Fibroblast of lung (primary cell): Measurements from ENCODE around the gene C1orf105. TPM values are rescaled to one million over a fixed set of nuclear protein-coding genes. Genes with fewer than 3 reads are reported as not detected.

Experiments
- DNase-seq, 2 donors: peaks; one replicate each; pipeline versions ENCODE4 v3.0.0 to v3.0.0-alpha.2; 2010; ENCODE audit warnings: low read depth in 2 of 2
- H2AFZ ChIP-seq: 2 replicates; pipeline ENCODE4 v1.5.1; 2012; ENCODE audit warnings: low read length, control low read depth, inconsistent platforms
- H3K27ac ChIP-seq: 2 replicates; pipeline ENCODE4 v1.5.1; 2011; ENCODE audit warnings: low read length, control low read depth; ENCODE audit not compliant: insufficient read depth
- H3K27me3 ChIP-seq: 2 replicates; pipeline ENCODE4 v1.5.1; 2011; ENCODE audit warnings: mild to moderate bottlenecking, low read length; ENCODE audit not compliant: control insufficient read depth, insufficient read depth
- H3K36me3 ChIP-seq: 2 replicates; pipeline ENCODE4 v1.5.1; 2011; ENCODE audit warnings: low read length; ENCODE audit not compliant: control insufficient read depth, insufficient read depth
- H3K4me1 ChIP-seq: 2 replicates; pipeline ENCODE4 v1.5.1; 2011; ENCODE audit warnings: low read length; ENCODE audit not compliant: control insufficient read depth, insufficient read depth; ENCODE audit errors: extremely low read depth
- H3K4me2 ChIP-seq: 2 replicates; pipeline ENCODE4 v1.5.1; 2011; ENCODE audit warnings: low read length, control low read depth; ENCODE audit not compliant: insufficient read depth; ENCODE audit errors: extremely low read depth
- H3K4me3 ChIP-seq, 4 experiments: fragments of 200-600 bp in 1 of 4; sonication (generic) in 1 of 4; replicated peaks in 1 of 4; 2 replicates each; pipeline ENCODE4 v1.5.1; 2011 to 2016; ENCODE audit warnings: low read length in 4 of 4, low read depth in 3 of 4, mild to moderate bottlenecking in 3 of 4, control low read depth in 2 of 4, inconsistent platforms in 1 of 4, mixed read lengths in 1 of 4; ENCODE audit not compliant: insufficient read depth in 1 of 4; ENCODE audit errors: control extremely low read depth in 1 of 4
- H3K79me2 ChIP-seq: 2 replicates; pipeline ENCODE4 v1.5.1; 2012; ENCODE audit warnings: mild to moderate bottlenecking, low read length, inconsistent platforms; ENCODE audit not compliant: control insufficient read depth, insufficient read depth
- H3K9ac ChIP-seq: 2 replicates; pipeline ENCODE4 v1.5.1; 2011; ENCODE audit warnings: mild to moderate bottlenecking, low read length, control low read depth; ENCODE audit not compliant: insufficient read depth
- H3K9me3 ChIP-seq: 2 replicates; pipeline ENCODE4 v1.5.1; 2012; ENCODE audit warnings: low read depth, low read length; ENCODE audit not compliant: control insufficient read depth, insufficient read depth
- H4K20me1 ChIP-seq: 2 replicates; pipeline ENCODE4 v1.5.1; 2011; ENCODE audit warnings: low read length; ENCODE audit not compliant: control insufficient read depth, insufficient read depth; ENCODE audit errors: extremely low read depth
- EZH2 ChIP-seq: IDR thresholded peaks from 2 replicates; pipeline ENCODE4 v1.5.1; 2012; ENCODE audit warnings: low read length, control low read depth, mild to moderate bottlenecking; ENCODE audit errors: missing control alignments
- polyA plus RNA-seq, 2 donors: library from polyadenylated mRNA; depleted of rRNA in 1 of 2; stranded (reverse) in 1 of 2; unstranded in 1 of 2; fragments of >200 nt; gene quantifications; 2 replicates each; pipeline ENCODE4 v1.2.1, GENCODE V29; 2011 to 2012; ENCODE audit warnings: missing spikeins in 1 of 2
- total RNA-seq: library from RNA; depleted of rRNA; stranded (reverse); fragments of >200 nt; gene quantifications from 2 replicates; pipeline ENCODE4 v1.2.1, GENCODE V29; 2014
- TF ChIP-seq, protein P1 (sequence below), 2 donors: IDR thresholded peaks in 1 of 2; conservative IDR thresholded peaks in 1 of 2; 1 replicate in 1 of 2; 2 replicates in 1 of 2; pipeline ENCODE4 v1.5.1; 2011 to 2012; ENCODE audit warnings: low read length in 2 of 2, control low read depth in 1 of 2, inconsistent platforms in 1 of 2, low read depth in 1 of 2, mild to moderate bottlenecking in 1 of 2

Gene C1orf105
- total and polyA plus RNA-seq, 2 donors (not counting 1 experiment from before 2014, with no cell fraction given) = not detected

DNA sequence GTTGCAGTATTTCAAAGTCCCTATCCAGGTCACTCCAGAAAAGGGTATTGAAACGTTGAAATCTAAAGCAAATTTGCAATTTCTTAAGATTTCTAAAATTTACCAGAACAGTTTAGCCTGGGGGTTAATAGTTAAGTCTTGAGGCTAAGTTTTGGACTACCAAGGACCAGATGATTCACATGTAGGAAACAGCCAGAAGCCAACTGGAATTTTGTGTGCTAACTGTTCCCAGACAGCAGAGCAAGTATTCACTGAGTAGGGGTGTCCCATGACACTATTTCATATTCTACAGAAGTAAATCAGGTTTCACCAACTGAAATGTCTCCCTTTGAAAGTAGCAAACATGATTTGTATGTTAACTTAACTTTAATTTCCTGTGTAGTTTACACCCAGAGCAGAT lies 11.5 kb upstream of the C1orf105 start:
- Histone ChIP-seq H3K27me3 (no peaks in the 10 kb centered on the region), H3K9me3 (no peaks in the 10 kb centered on the region), H3K9ac (no peak overlapping the region), H4K20me1 (no peaks in the 10 kb centered on the region), H3K4me1 (no peaks in the 10 kb centered on the region), H3K4me3 (no peak overlapping the region), H3K36me3 (no peaks in the 10 kb centered on the region), H2AFZ (no peak overlapping the region), H3K79me2 (no peaks in the 10 kb centered on the region), H3K27ac (no peak overlapping the region), H3K4me2 (no peak overlapping the region)
- TF ChIP-seq, protein P1, sequence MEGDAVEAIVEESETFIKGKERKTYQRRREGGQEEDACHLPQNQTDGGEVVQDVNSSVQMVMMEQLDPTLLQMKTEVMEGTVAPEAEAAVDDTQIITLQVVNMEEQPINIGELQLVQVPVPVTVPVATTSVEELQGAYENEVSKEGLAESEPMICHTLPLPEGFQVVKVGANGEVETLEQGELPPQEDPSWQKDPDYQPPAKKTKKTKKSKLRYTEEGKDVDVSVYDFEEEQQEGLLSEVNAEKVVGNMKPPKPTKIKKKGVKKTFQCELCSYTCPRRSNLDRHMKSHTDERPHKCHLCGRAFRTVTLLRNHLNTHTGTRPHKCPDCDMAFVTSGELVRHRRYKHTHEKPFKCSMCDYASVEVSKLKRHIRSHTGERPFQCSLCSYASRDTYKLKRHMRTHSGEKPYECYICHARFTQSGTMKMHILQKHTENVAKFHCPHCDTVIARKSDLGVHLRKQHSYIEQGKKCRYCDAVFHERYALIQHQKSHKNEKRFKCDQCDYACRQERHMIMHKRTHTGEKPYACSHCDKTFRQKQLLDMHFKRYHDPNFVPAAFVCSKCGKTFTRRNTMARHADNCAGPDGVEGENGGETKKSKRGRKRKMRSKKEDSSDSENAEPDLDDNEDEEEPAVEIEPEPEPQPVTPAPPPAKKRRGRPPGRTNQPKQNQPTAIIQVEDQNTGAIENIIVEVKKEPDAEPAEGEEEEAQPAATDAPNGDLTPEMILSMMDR (conservative IDR thresholded peaks at IDR 0.05 in 1 of 2, IDR thresholded peaks at IDR 0.05 in 1 of 2; ENCODE audit: low read depth in 1 of 2, low read length in 2 of 2) = no peak
- no peak for TF ChIP-seq EZH2
- peak in 1 of 2 donors; percentile 62 for DNase-seq

DNA sequence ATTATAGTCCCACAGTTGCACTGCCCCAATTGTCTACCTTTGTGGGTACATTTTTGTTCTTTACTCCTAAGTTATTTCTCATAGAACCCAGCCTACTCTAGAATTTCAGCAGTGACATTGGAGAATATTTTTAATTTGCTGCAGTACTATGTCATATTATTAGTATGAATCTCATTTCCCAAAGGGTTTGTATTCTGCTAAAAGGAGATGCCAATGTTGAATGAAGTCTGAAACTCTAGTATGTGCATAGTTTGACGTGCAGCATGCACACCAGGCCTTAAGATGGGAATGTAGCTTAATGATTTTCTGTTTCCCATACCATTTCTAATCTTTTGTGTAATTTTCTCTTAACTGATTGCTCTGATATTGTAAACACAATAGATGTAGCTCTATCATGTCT lies 10.5 kb upstream of the C1orf105 start:
- no peak for TF ChIP-seq EZH2
- TF ChIP-seq, protein P1 (conservative IDR thresholded peaks at IDR 0.05 in 1 of 2, IDR thresholded peaks at IDR 0.05 in 1 of 2; ENCODE audit: low read depth in 1 of 2, low read length in 2 of 2) = no peak
- Histone ChIP-seq H3K27me3 (no peaks in the 10 kb centered on the region), H2AFZ (no peak overlapping the region), H3K79me2 (no peaks in the 10 kb centered on the region), H4K20me1 (no peaks in the 10 kb centered on the region), H3K9ac (no peak overlapping the region), H3K27ac (no peak overlapping the region), H3K4me1 (no peaks in the 10 kb centered on the region), H3K9me3 (no peaks in the 10 kb centered on the region), H3K36me3 (no peaks in the 10 kb centered on the region), H3K4me2 (no peak overlapping the region), H3K4me3 (no peak overlapping the region)
- DNase-seq = no peak

DNA sequence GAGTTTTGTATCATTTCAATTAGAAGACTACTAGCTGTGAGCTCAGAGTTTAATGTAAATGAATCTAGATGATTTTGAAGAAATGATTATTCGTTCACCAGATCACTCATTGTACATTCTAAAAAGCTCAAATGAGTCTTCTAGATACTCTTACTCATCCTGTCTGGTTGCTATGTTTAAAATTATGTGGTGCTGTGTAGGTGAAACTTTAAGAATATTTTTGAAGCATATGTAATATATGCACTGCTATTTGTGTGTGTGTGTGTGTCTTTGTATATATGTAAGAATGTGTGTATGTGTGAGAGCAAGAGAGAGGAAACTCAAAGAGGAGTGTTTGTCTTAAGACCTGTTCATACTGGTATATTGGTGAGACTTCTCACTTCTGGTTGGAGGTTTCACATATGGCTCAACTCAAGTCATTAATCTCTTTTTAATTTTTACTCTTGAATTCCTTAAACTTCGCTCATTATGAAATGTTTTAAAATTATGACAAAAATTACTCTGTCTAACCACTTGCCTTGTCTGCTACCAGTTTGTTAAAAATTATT lies 8.6 kb upstream of the C1orf105 start:
- Histone ChIP-seq H3K36me3 (no peaks in the 10 kb centered on the region), H2AFZ (no peak overlapping the region), H3K9ac (no peak overlapping the region), H3K9me3 (no peaks in the 10 kb centered on the region), H3K79me2 (no peaks in the 10 kb centered on the region), H3K4me1 (no peaks in the 10 kb centered on the region), H4K20me1 (no peaks in the 10 kb centered on the region), H3K27me3 (no peaks in the 10 kb centered on the region), H3K27ac (no peak overlapping the region), H3K4me3 (no peak overlapping the region), H3K4me2 (no peak overlapping the region)
- no peak for DNase-seq
- TF ChIP-seq, protein P1 (conservative IDR thresholded peaks at IDR 0.05 in 1 of 2, IDR thresholded peaks at IDR 0.05 in 1 of 2; ENCODE audit: low read depth in 1 of 2, low read length in 2 of 2) = no peak
- TF ChIP-seq EZH2 = no peak
